Measurements from ENCODE around the gene TCEA3.

GRCh38 chr1:23438545-23438944, 14.0 kb upstream of the TCEA3 start:
- no peak for TF ChIP-seq HDGF (IDR thresholded peaks at IDR 0.05; ENCODE audit: borderline replicate concordance)
- no peak for TF ChIP-seq ELF4 (IDR thresholded peaks at IDR 0.05)
- TF ChIP-seq L3MBTL2 (conservative IDR thresholded peaks at IDR 0.05), result no peak
- no peak for TF ChIP-seq FOXK2 (IDR thresholded peaks at IDR 0.05)
- TF ChIP-seq SUZ12 (IDR thresholded peaks at IDR 0.05), result no peak
